Esophagus muscularis mucosa (tissue), 4 donors: ENCODE measurements around the gene HHIPL1. TPM values are rescaled to one million over a fixed set of nuclear protein-coding genes. Genes with fewer than 3 reads are reported as not detected.

ENCODE experiments used
- DNase-seq: peaks from one replicate; pipeline ENCODE4 v3.0.0-alpha.2; 2017; ENCODE audit errors: extremely low spot score
- H3K27ac ChIP-seq, 4 donors: fragments of 200-600 bp; sonication (generic); replicated peaks in 1 of 4; 1 replicate in 3 of 4; 2 replicates in 1 of 4; pipeline ENCODE4 v1.5.1; 2016 to 2019; ENCODE audit warnings: mild to moderate bottlenecking in 1 of 4
- H3K27me3 ChIP-seq, 4 donors: fragments of 200-600 bp; sonication (generic); one replicate each; pipeline versions ENCODE4 v1.5.1 to v1.6.0; 2016 to 2019
- H3K36me3 ChIP-seq, 4 donors: fragments of 200-600 bp; sonication (generic); one replicate each; pipeline ENCODE4 v1.5.1; 2016 to 2019
- H3K4me1 ChIP-seq, 4 donors: fragments of 200-600 bp; sonication (generic); one replicate each; pipeline ENCODE4 v1.5.1; 2016 to 2019
- H3K4me3 ChIP-seq, 4 donors: fragments of 200-600 bp; sonication (generic); 1 replicate in 2 of 4; 2 replicates in 2 of 4; pipeline ENCODE4 v1.5.1; 2016 to 2019; ENCODE audit warnings: mild to moderate bottlenecking in 4 of 4, moderate library complexity in 1 of 4
- H3K9me3 ChIP-seq, 4 donors: fragments of 200-600 bp; sonication (generic); 1 replicate in 3 of 4; 2 replicates in 1 of 4; pipeline ENCODE4 v1.5.1; 2016 to 2019
- EP300 ChIP-seq: sonication (generic); formaldehyde crosslinking; IDR thresholded peaks from one replicate; pipeline ENCODE4 v1.6.1; 2017; ENCODE audit warnings: antibody characterized with exemption
- POLR2A ChIP-seq: fragments of 450-650 bp; IDR thresholded peaks from one replicate; pipeline ENCODE4 v1.6.1; 2017; ENCODE audit warnings: antibody characterized with exemption, moderate library complexity, mild to moderate bottlenecking, low read depth
- POLR2AphosphoS5 ChIP-seq, 2 donors: sonication (generic); formaldehyde crosslinking; IDR thresholded peaks; one replicate each; pipeline ENCODE4 v1.6.1; 2017; ENCODE audit warnings: antibody characterized with exemption in 2 of 2
- WGBS: methylation state at CpG from one replicate; pipeline ENCODE4 v1.1.5; 2018; 5-methylcytosine and 5-hydroxymethylcytosine counted together
- intact Hi-C: fragments of 100-400 bp; cut with DNase I; formaldehyde crosslinking; loops from one replicate; pipeline ENCODE4 v1.15.1; 2023
- total RNA-seq, 4 donors: library from RNA; depleted of rRNA; stranded (reverse); fragments of >200 nt; gene quantifications; one replicate each; pipeline versions ENCODE4 v1.1.0 to v1.2.1, GENCODE V29; 2016
- TF ChIP-seq, protein P1 (sequence below), 3 experiments: fragments of 200-600 bp in 2 of 3; fragments of 450-650 bp in 1 of 3; sonication (generic) in 2 of 3; IDR thresholded peaks; one replicate each; pipeline ENCODE4 v1.5.1; 2017 to 2019; ENCODE audit warnings: antibody characterized with exemption in 3 of 3, mild to moderate bottlenecking in 2 of 3, moderate library complexity in 1 of 3

The HHIPL1 gene
- total RNA-seq, 4 donors from 2014 or later: 4.2 to 9.1 (median 5.9) TPM

DNA sequence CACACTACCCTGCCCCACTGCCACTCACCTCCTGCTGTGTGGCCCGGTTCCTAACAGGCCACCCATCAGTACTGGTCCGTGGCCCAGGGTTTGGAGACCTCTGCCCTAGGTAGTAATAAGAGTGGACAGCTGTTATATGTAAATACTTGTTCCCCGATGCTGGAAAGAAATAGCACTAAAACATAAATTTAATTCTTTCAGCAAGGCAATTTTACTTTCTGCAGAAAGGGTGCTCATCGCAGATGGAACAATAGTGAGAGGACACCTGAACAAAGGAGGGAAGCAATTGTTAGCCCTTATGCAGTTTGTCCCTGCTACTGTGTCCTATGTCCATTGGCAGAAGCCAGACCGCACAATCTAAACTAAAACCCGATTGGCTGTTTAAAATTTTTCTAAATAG, 33.3 kb downstream of the HHIPL1 start:
- no peak for DNase-seq
- H3K4me3 ChIP-seq: no peak overlapping the region
- intact Hi-C loops: no loop called here
- no peak overlapping the region for H3K27ac ChIP-seq
- peaks cover 0 to 17% (median 0%) of the 10 kb centered on the region in 4 donors for H3K27me3 ChIP-seq
- H3K4me1 ChIP-seq: peaks cover 5 to 8% (median 8%) of the 10 kb centered on the region in 4 donors
- no peak for TF ChIP-seq POLR2A
- no peak for TF ChIP-seq EP300
- TF ChIP-seq POLR2AphosphoS5 (IDR thresholded peaks at IDR 0.05): no peak
- TF ChIP-seq, protein P1, sequence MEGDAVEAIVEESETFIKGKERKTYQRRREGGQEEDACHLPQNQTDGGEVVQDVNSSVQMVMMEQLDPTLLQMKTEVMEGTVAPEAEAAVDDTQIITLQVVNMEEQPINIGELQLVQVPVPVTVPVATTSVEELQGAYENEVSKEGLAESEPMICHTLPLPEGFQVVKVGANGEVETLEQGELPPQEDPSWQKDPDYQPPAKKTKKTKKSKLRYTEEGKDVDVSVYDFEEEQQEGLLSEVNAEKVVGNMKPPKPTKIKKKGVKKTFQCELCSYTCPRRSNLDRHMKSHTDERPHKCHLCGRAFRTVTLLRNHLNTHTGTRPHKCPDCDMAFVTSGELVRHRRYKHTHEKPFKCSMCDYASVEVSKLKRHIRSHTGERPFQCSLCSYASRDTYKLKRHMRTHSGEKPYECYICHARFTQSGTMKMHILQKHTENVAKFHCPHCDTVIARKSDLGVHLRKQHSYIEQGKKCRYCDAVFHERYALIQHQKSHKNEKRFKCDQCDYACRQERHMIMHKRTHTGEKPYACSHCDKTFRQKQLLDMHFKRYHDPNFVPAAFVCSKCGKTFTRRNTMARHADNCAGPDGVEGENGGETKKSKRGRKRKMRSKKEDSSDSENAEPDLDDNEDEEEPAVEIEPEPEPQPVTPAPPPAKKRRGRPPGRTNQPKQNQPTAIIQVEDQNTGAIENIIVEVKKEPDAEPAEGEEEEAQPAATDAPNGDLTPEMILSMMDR (IDR thresholded peaks at IDR 0.05): no peak
- WGBS: 95% methylated on average over 6 of the region's 6 CpGs
- H3K36me3 ChIP-seq: peaks cover 0 to 4% (median 0%) of the 10 kb centered on the region in 4 donors
- peaks cover 0 to 21% (median 10%) of the 10 kb centered on the region in 4 donors for H3K9me3 ChIP-seq

DNA sequence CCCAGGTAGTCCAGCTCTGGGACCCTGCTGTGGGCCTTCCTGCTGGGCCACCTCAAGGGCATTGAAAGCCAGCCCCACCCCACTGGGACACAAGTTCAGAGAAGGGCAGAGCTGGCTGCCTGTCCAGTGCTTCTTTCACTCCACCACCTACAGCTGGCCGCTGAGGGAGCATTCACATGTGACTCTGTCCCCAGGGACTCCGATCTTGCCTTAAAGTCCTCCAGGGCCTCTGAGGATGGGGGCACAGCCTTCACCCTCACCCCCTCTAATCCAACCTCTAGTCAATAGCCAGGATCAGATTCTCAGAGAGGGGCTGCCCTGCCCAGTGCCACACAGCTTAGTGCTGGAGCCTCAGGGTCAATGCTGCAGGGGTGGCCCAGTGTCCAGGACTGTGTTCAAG, 34.2 kb downstream of the HHIPL1 start:
- no peak overlapping the region for H3K4me3 ChIP-seq
- H3K9me3 ChIP-seq: peaks cover 0 to 21% (median 10%) of the 10 kb centered on the region in 4 donors
- TF ChIP-seq POLR2AphosphoS5 (IDR thresholded peaks at IDR 0.05) (no peak), EP300 (no peak), POLR2A (no peak)
- peaks cover 0 to 17% (median 0%) of the 10 kb centered on the region in 4 donors for H3K27me3 ChIP-seq
- H3K4me1 ChIP-seq: peaks cover 9 to 12% (median 10%) of the 10 kb centered on the region in 4 donors
- intact Hi-C loops: no loop called here
- no peak for DNase-seq
- 81% methylated on average over 2 of the region's 2 CpGs for WGBS
- no peak overlapping the region for H3K27ac ChIP-seq
- H3K36me3 ChIP-seq: peaks cover 0 to 4% (median 0%) of the 10 kb centered on the region in 4 donors

DNA sequence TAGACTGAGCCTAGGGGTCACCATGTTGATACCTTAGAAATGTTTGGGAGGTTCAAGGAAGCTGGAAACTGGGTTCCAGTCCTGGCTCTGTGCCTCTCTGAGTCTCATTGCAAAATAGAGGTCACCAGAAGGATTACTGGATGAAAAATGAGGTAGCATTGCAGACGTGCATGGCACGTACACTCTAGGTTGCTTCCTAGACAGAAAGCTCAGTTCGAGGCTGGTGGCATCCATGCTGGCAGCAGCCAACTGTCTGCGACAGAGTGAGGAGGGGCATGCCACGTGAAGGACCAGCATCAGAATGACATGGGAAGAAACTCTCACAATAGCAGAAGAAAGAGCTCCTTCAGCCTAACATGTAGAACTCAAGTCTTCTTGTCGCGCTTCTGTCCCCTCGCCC, 34.6 kb downstream of the HHIPL1 start:
- no peak for TF ChIP-seq EP300
- TF ChIP-seq, protein P1 (IDR thresholded peaks at IDR 0.05): no peak
- TF ChIP-seq POLR2AphosphoS5 (IDR thresholded peaks at IDR 0.05): no peak
- TF ChIP-seq POLR2A: no peak
- H3K36me3 ChIP-seq: peaks cover 0 to 4% (median 0%) of the 10 kb centered on the region in 4 donors
- H3K4me3 ChIP-seq: no peak overlapping the region
- H3K27me3 ChIP-seq: peaks cover 0 to 13% (median 0%) of the 10 kb centered on the region in 4 donors
- H3K4me1 ChIP-seq: peaks cover 11 to 16% (median 13%) of the 10 kb centered on the region in 4 donors
- H3K27ac ChIP-seq: no peak overlapping the region
- peaks cover 0 to 21% (median 10%) of the 10 kb centered on the region in 4 donors for H3K9me3 ChIP-seq
- no peak for DNase-seq
- intact Hi-C loops: no loop called here
- 84% methylated on average over 8 of the region's 8 CpGs for WGBS

DNA sequence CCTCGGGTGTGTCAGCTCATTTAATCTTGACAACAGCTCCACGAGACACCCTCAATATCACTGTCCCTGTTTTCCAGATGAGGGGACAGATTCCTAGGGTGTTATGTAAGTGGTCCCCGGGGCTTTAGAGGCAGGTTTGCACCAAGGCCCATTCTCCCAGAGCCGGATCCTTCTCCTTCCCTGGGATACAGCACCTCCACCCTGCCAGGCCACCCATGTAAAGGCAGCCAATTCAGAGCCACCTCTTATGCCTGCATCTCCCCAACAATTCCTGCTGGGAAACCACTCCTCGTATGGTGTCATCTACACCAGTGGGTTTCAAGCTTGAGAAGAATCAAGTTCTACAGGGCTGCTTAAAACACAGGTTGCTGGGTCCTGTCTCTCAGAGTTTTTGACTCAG, 35.1 kb downstream of the HHIPL1 start:
- Histone ChIP-seq H3K4me3 (no peak overlapping the region), H3K36me3 (peaks cover 0 to 4% (median 0%) of the 10 kb centered on the region in 4 donors), H3K27ac (no peak overlapping the region), H3K9me3 (peaks cover 0 to 21% (median 10%) of the 10 kb centered on the region in 4 donors), H3K27me3 (peaks cover 0 to 11% (median 0%) of the 10 kb centered on the region in 4 donors), H3K4me1 (peaks cover 13 to 21% (median 17%) of the 10 kb centered on the region in 4 donors)
- intact Hi-C loops: no loop called here
- 68% methylated on average over 4 of the region's 5 CpGs for WGBS
- TF ChIP-seq POLR2A (no peak), EP300 (no peak), POLR2AphosphoS5 (IDR thresholded peaks at IDR 0.05) (no peak)
- TF ChIP-seq, protein P1 (IDR thresholded peaks at IDR 0.05): no peak
- no peak for DNase-seq

DNA sequence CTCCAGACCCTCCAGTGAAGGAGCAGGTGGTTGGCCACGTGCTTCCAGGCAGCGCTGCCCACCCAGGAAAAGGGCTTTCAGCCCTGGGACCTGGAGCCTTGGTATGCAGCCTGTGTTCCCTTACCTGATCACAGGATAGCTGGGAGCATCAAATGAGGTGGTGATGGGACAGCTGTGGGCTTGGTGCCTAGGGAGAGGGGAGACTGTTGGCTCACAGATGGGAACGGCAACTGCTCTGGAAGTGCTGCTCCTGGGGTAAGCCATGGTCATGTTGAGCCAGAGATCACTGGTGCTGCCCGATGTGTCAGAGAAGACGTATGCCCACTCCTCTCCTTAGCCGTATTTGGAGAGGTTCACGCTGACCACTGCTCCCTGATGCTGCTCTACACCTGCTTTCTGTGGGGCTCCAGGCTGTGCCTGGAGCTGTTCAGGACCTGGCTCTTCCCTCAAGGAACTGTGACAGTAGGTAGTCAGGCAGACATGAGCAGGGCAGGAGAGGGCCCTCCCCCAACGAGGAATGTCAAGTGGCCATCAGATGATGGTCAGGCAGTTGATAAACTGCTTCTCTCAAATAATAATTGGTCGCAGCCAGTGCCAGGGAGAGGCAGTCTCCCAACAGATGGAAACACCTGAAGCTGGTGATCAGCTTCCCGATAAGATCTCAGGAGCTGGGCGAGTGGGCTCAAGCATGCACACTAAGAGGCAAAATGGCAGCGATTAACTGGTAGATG, 36.3 kb downstream of the HHIPL1 start:
- intact Hi-C loops: no loop called here
- DNase-seq: no peak

More for the DNA sequence above, 36.3 kb downstream of the HHIPL1 start:
- Histone ChIP-seq H3K4me3 (no peak overlapping the region), H3K27me3 (peaks cover 0 to 11% (median 0%) of the 10 kb centered on the region in 4 donors), H3K9me3 (peaks cover 0 to 21% (median 10%) of the 10 kb centered on the region in 4 donors), H3K4me1 (peaks cover 13 to 24% (median 17%) of the 10 kb centered on the region in 4 donors), H3K36me3 (no peaks in the 10 kb centered on the region), H3K27ac (no peak overlapping the region)
- TF ChIP-seq POLR2A (no peak), POLR2AphosphoS5 (IDR thresholded peaks at IDR 0.05) (no peak), EP300 (no peak)
- TF ChIP-seq, protein P1 (IDR thresholded peaks at IDR 0.05): no peak
- WGBS: 81% methylated on average over 9 of the region's 12 CpGs
